ENCODE data around the gene CHD1.

DNA sequence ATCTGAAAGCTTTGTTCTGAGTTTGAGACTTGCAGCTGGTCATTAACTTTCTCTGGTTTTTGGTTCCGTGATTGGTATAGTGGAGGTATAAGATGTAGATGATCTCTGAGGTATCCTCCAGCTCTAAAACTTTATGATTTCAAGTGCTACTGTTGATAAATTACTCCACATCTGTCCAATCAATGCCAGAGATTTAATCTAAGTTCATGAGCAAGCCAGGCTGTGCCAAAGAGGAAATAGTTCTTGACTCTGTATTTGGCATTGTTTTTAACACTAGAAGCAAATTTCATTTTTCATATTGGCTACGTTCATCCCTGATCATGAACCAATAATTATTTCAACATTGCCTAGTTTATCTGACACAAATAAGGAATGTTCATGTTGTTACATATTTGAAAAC lies 28.5 kb upstream of the CHD1 start:
- TF ChIP-seq CTCF (IDR thresholded peaks at IDR 0.05) (no peak), POLR2A (IDR thresholded peaks at IDR 0.05) (no peak)

Data from thyroid gland (tissue), 4 donors.